ENCODE data around the gene CHCHD3.

CHCHD3 gene

DNA sequence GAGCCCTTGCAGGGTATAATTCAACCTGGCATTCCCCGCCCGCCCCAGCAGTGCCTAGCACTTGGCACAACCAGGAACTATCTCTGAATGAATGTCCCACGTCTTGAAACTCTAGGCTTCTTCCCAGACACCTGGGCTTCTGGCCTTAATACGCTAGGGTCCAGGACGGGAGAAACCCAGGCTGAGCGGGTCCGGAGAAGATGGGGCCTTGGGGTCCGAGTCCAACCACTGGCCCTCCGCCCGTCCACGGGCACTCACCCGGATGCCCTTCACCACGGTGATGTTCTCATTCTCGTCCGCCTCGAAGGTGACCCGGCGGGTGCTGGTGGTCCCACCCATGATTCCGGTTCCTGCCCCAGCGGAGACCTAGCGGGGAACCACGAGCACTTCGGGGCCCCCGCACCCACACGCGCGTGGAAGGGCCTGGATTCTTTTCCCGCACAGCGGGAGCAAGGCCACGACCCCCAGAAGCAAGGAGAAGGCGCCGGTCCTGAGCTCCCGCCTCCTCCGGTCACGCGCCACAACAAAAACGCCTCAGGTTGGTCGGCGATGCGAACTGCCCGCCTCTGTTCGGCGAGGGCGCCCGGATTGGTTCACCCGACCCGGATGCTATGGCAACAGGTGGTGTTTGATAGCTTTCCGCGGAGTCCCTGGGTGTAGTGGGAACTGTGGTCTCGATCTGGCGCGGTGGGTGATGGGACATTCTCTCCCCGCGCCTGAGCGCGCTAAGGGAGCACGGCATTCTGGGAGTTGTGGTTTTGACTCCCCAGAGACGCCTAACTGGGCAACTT, at the start of gene CHCHD3:
CHCHD3 (minus strand) TSS at position 492 of the 791 bp plus-strand sequence; CDS start at position 339, 153 bp downstream.
- DNase-seq (ENCODE audit: low spot score): peak; percentile 98

DNA sequence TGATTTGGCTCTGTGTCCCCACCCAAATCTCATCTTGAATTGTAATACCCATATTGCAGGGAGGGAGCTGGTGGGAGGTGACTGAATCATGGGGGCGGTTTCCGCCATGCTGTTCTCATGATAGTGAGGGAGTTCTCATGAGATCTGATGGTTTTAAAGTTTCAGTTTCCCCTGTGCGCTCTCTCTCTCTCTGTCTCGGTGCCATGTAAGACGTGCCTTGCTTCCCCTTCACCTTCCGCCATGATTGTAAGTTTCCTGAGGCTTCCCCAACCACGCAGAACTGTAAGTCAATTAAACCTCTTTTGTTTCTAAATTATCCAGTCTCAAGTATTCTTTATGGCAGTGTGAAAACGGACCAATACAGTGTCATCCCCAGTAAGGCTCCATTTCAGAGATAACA, 48.3 kb upstream of the CHCHD3 start:
- no peak for DNase-seq (ENCODE audit: low spot score)

DNA sequence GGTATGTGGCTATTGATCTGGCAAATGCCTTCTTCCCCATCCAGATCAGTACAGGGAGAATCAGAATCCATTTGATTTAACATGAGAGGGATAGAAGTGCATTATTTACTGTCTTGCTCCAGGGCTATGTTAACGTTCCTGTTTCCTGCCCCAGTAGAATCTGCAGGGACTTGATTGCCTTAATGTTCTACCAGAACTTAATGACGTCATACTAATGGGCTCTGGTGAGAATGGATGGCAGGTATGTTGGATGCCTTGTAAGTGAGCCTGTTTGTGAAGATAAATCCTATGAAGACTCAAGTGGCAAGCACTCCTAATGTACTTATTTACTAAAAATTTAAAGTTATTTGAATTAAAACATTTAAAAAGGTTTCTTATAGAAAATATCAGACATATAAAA, 44.5 kb upstream of the CHCHD3 start:
- no peak for DNase-seq (ENCODE audit: low spot score)

DNA sequence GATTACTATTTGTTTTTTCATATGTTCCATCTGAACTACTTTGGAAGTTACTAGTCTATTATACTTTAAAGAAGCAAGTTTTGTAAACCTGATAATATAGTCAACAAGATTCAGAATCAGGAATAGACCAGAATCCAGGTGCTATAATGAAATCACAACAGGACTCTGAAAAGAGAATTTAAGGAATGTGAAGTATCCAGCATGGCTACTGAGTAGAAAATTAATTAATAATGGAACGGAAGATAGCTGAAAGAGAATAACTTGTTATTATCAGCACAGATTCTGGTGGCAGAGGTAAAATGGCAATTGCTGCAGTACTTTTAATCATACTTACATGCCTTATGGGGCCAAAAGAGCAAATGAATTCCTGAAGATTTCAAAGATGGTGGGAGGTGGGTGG, 43.1 kb upstream of the CHCHD3 start:
- DNase-seq (ENCODE audit: low spot score): no peak

GRCh38 chr7:133121175-133121844, 39.4 kb upstream of the CHCHD3 start:
- DNase-seq (ENCODE audit: low spot score): no peak

DNA sequence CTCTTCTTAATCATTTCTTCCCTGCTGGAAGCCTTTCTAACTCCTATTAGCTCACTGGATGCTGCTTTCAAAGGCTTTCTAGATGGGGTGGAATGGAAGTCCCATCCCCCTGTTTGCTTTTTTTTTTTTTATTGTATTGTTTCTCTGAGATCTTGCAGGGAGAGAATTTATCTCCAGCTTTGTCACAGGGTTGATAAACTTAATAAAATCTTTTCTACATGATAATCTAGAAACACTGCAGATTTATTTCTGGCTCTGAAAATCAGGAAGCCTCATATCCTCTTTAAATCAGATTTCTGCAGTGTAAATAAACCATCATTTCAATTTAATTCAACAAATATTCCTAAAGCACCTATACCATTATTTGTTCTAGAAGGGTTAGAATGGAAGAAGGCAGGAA, 37.2 kb upstream of the CHCHD3 start:
- DNase-seq (ENCODE audit: low spot score): no peak

GRCh38 chr7:133118261-133118660, 36.4 kb upstream of the CHCHD3 start:
- no peak for DNase-seq (ENCODE audit: low spot score)

DNA sequence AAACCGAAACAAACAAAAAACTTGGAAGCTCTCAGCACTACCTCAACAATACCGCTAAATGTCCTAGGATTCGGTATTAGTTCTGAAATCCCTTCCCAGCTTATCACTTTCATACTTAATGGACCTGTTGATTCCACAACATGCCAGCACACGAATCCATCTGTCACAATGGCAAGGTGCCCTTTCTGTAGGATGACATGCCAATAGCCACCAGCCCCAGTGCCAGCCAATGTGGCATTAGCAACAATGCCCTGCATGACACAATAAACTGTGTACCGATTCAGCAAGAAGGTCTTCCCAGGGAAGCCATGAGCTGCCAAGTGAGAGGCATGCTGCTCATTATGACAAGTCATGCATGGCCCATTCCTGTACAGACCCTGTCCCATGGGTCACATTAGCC, 35.6 kb upstream of the CHCHD3 start:
- DNase-seq (ENCODE audit: low spot score): no peak

DNA sequence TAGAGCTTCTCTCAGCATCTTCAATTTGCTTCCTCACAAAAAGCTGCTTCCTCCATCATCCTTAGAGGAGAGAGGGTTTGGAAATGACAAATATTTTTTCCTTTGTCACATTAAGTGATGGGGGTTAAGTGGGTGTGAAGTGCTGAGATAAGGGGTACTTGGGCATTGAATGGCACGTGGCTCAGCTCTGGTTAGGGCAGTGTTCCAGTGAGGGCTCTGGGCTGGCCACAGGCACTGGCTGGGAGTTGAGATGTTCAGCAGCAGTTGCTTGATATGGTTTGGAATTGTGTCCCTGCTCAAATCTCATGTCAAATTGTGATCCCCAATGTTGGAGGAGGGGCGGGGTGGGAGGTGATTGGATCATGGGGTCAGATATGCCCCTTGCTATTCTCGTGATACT, 33.7 kb upstream of the CHCHD3 start:
- DNase-seq (ENCODE audit: low spot score): no peak

DNA sequence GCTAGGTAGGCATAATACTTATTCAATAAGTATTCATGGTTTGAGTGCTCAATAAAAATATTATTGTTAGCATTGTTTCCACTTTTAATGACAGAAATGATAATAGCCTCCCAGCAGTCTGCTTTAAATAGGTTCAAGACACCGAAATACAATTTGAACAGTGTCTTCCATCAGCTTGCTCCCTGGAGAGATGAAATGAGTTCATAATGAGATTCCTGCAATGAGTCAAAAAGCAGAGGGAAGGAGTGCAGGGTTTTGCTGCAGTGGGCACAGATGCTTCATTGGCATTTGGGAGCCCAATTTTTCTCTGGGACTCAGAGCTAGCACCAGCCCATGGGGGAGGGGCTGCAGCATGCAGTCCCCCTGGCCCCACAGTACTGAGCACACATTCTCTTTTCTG, 32.6 kb upstream of the CHCHD3 start:
- no peak for DNase-seq (ENCODE audit: low spot score)

GRCh38 chr7:133112976-133113375, 31.1 kb upstream of the CHCHD3 start:
- no peak for DNase-seq (ENCODE audit: low spot score)

DNA sequence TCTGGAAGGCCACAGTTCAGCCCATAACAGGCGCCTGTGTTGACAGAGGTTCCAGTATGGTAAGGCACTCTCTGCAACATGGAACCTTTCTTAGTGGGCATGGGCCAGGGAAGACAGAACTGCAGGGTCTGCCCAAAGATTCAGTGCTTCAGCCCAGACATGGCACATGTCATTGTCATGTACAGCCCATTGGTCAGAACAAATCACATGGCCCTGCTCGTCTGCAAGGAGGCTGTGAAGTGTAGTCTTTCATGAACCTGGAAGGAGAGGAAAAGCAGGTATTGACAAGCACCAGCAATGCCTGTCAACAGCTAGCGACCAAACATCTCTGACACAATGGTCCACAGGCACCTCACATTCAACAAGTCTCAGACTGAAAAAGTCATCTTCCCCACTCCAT, 30.4 kb upstream of the CHCHD3 start:
- DNase-seq (ENCODE audit: low spot score): no peak

DNA sequence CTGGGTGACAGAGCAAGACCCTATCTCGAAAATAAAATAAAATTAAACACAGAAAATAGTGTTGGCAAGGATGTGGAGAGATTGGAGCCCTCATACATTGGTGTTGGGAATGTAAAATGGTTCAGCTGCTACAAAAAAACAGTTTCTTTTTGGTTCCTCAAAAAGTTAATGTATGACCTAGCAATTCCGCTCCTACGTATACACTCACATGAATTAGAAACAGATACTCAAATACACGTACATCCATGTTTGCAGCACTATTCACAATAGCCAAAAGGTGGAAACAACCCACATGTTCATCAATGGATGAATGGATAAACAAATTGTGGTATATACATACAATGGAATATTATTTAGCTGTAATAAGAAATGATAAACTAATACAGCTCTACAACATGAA, 28.4 kb upstream of the CHCHD3 start:
- DNase-seq (ENCODE audit: low spot score): no peak

- no peak for DNase-seq (ENCODE audit: low spot score)
Observed at GRCh38 chr7:133109816-133110215, 27.9 kb upstream of the CHCHD3 start.

DNA sequence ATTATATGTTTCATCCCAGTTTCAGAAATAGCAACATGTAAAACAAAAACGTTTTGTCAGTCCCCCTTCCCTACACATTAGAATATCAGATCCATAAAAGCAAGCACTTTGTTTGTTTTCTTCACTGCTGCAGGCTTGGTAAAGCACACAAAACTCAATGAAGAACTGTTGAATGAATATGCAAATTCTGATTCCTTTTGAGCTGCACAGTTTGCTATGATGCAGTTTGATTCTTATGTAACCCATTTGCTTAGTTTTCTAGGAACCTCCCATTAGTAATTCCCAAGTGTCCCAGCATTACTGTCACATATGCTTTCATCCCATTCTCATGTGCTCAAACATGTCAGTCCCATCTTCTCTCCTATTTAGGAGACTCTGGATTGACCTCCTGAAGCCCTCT, 26.1 kb upstream of the CHCHD3 start:
- no peak for DNase-seq (ENCODE audit: low spot score)

- DNase-seq (ENCODE audit: low spot score): no peak
Observed at GRCh38 chr7:133102276-133103060, 20.6 kb upstream of the CHCHD3 start.

DNA sequence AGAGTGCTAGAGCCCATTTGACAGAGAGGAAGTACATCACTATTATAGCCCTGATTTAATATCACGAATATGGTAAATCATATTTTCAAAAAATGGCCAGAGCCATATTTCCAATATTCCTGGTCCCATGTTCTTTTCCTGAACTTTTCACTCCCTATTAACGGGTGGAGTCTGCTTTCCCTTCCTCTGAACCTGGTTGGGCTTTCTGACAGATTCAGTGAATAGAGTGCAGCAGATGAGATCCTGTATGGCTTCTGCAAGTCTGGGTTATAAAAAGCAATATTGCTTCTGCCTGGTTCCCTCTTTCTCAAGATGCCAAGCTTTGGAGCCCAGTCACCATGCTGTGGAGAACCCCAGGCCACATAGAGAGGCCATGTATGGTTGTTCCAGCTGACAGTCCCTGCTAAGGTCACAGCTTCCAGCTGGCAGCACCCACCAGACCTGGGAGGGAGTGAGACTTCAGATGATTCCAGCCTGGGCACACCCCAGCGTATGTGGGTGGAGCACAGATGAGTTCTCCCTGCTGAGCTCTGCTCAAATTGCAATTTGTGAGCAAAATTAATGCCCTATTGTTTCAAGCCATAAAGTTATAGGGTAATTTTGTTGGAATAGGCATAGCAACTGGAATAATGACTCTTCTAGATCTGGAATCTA, 17.9 kb upstream of the CHCHD3 start:
- DNase-seq (ENCODE audit: low spot score): no peak

- no peak for DNase-seq (ENCODE audit: low spot score)
Observed at GRCh38 chr7:133095119-133095671, 13.3 kb upstream of the CHCHD3 start.

GRCh38 chr7:133091943-133092464, 10.1 kb upstream of the CHCHD3 start:
- no peak for DNase-seq (ENCODE audit: low spot score)

GRCh38 chr7:133082390-133082766, 488 bp upstream of the CHCHD3 start:
- no peak for DNase-seq (ENCODE audit: low spot score)

GRCh38 chr7:133081119-133081598, 731 bp downstream of the CHCHD3 start:
- peak; percentile 19 for DNase-seq (ENCODE audit: low spot score)

- no peak for DNase-seq (ENCODE audit: low spot score)
Observed at GRCh38 chr7:133079296-133079695, 2.6 kb downstream of the CHCHD3 start.

Measured in GM03348 (cell line).